Upper lobe of left lung (tissue), 6 donors: ENCODE results near the gene LBX2. TPM values are rescaled to one million over a fixed set of nuclear protein-coding genes. Genes with fewer than 3 reads are reported as not detected.
A peak's percentile ranks its signal among the peaks of the same experiment; 100 is the strongest.

Experiments
- ATAC-seq, 2 donors: fragments of 200-7000 bp; cut with Tn5 transposase; one replicate each; pipeline ENCODE4 v1.9.1; 2022; ENCODE audit warnings: mild to moderate bottlenecking in 2 of 2, moderate library complexity in 2 of 2; ENCODE audit not compliant: low FRiP score in 2 of 2
- DNase-seq, 2 donors: peaks; one replicate each; pipeline ENCODE4 v3.0.0-alpha.2; 2019 to 2020
- H3K27ac ChIP-seq, 4 donors: fragments of 200-600 bp; sonication (generic); one replicate each; pipeline ENCODE4 v1.5.1; 2016 to 2019
- H3K27me3 ChIP-seq, 4 donors: fragments of 200-600 bp; sonication (generic); one replicate each; pipeline ENCODE4 v1.5.1; 2017 to 2019
- H3K36me3 ChIP-seq, 4 donors: fragments of 200-600 bp; sonication (generic); one replicate each; pipeline ENCODE4 v1.5.1; 2016 to 2019
- H3K4me1 ChIP-seq, 4 donors: fragments of 200-600 bp; sonication (generic); one replicate each; pipeline ENCODE4 v1.5.1; 2018 to 2019
- H3K4me3 ChIP-seq, 4 donors: fragments of 200-600 bp; sonication (generic); one replicate each; pipeline ENCODE4 v1.5.1; 2017 to 2019; ENCODE audit warnings: mild to moderate bottlenecking in 2 of 4, moderate library complexity in 1 of 4
- H3K9me3 ChIP-seq, 4 donors: fragments of 200-600 bp; sonication (generic); one replicate each; pipeline ENCODE4 v1.5.1; 2018 to 2019
- CTCF ChIP-seq, 6 experiments: fragments of 450-650 bp in 4 of 6; fragments of 200-600 bp in 2 of 6; sonication (generic) in 2 of 6; IDR thresholded peaks; one replicate each; pipeline ENCODE4 v1.5.1; 2016 to 2019; ENCODE audit warnings: antibody characterized with exemption in 6 of 6
- EP300 ChIP-seq, 4 donors: sonication (generic); formaldehyde crosslinking; IDR thresholded peaks; one replicate each; pipeline ENCODE4 v1.5.1; 2017; ENCODE audit warnings: antibody characterized with exemption in 4 of 4, control low read depth in 2 of 4
- POLR2A ChIP-seq, 4 donors: fragments of 450-650 bp; IDR thresholded peaks; one replicate each; pipeline ENCODE4 v1.5.1; 2016 to 2017; ENCODE audit warnings: antibody characterized with exemption in 4 of 4, mild to moderate bottlenecking in 2 of 4
- POLR2AphosphoS5 ChIP-seq, 2 donors: sonication (generic); formaldehyde crosslinking; IDR thresholded peaks; one replicate each; pipeline ENCODE4 v1.5.1; 2017; ENCODE audit warnings: antibody characterized with exemption in 2 of 2
- WGBS, 2 donors: methylation state at CpG; one replicate each; pipeline ENCODE4 v1.1.5; 2017 to 2018; 5-methylcytosine and 5-hydroxymethylcytosine counted together
- total RNA-seq, 6 donors: library from RNA; depleted of rRNA in 4 of 6; stranded (reverse); fragments of >200 nt in 4 of 6; gene quantifications; one replicate each; pipeline versions ENCODE4 v1.1.0 to v1.2.1, GENCODE V29; 2016 to 2021
- donor health status: DM: no; HTN: no; CAD: no; lungs with moderate emphysema.
- donor health status: DM: no; HTN: yes; CAD: no; lungs with severe emphysema.

LBX2 gene
- total RNA-seq, 6 donors from 2014 or later, result 1.3 to 8.4 (median 2.4) TPM

- peaks cover 32 to 50% (median 34%) of the 10 kb centered on the region in 4 donors for H3K4me1 ChIP-seq
- TF ChIP-seq POLR2A (IDR thresholded peaks at IDR 0.05), result peak in 3 of 4 donors; percentile 8 to 71 (median 14)
- no peak for TF ChIP-seq CTCF (IDR thresholded peaks at IDR 0.05)
- TF ChIP-seq EP300 (IDR thresholded peaks at IDR 0.05), result no peak
- peak; percentile 7 to 75 for TF ChIP-seq POLR2AphosphoS5 (IDR thresholded peaks at IDR 0.05)
- peak within 1 kb of the TSS; percentile 94 to 99 (median 98) for H3K27ac ChIP-seq
- no peaks in the 10 kb centered on the region for H3K9me3 ChIP-seq
- H3K27me3 ChIP-seq, result no peaks in the 10 kb centered on the region
- ATAC-seq (peak; percentile 95 to 98), DNase-seq (peak; percentile 91 to 100)
- H3K36me3 ChIP-seq, result peaks cover 0 to 26% (median 12%) of the 10 kb centered on the region in 4 donors
- 1 to 2% methylated on average over 26 to 30 of the region's 38 CpGs for WGBS, 2 donors
- H3K4me3 ChIP-seq, result peak within 1 kb of the TSS; percentile 66 to 91 (median 80)
These were observed 41.1 kb downstream of the LBX2 start, which contains the start of gene WBP1 for GRCh38 chr2:74458132-74458937. Gene WBP1 (plus strand): TSS chr2:74458438. CDS start chr2:74458603, 165 bp downstream.

GRCh38 chr2:74457549-74458131 lies 41.8 kb downstream of the LBX2 start:
- Histone ChIP-seq H3K4me3 (peak overlapping the region; percentile 66 to 87 (median 76)), H3K27me3 (no peaks in the 10 kb centered on the region), H3K9me3 (no peaks in the 10 kb centered on the region), H3K36me3 (peaks cover 0 to 20% (median 11%) of the 10 kb centered on the region in 4 donors), H3K4me1 (peaks cover 32 to 50% (median 34%) of the 10 kb centered on the region in 4 donors), H3K27ac (peak overlapping the region; percentile 94 to 99 (median 98))
- TF ChIP-seq POLR2A (IDR thresholded peaks at IDR 0.05) (peak in 3 of 4 donors; percentile 71 to 92 (median 92)), CTCF (IDR thresholded peaks at IDR 0.05) (peak in 1 of 6 experiments; percentile 10), EP300 (IDR thresholded peaks at IDR 0.05) (no peak), POLR2AphosphoS5 (IDR thresholded peaks at IDR 0.05) (peak; percentile 81 to 89)
- peak; percentile 43 to 58 for ATAC-seq
- DNase-seq, result peak; percentile 77 to 93
- 0 to 1% methylated on average over 16 to 32 of the region's 46 CpGs for WGBS, 2 donors

- WGBS, 2 donors, result 2 to 3% methylated on average over 11 to 22 of the region's 27 CpGs
- H3K9me3 ChIP-seq, result no peaks in the 10 kb centered on the region
- peak overlapping the region; percentile 94 to 99 (median 98) for H3K27ac ChIP-seq
- peaks cover 32 to 50% (median 34%) of the 10 kb centered on the region in 4 donors for H3K4me1 ChIP-seq
- H3K4me3 ChIP-seq, result peak overlapping the region; percentile 66 to 87 (median 76)
- ATAC-seq, result peak in 1 of 2 donors; percentile 38
- no peak for DNase-seq
- peaks cover 0 to 15% (median 6%) of the 10 kb centered on the region in 4 donors for H3K36me3 ChIP-seq
- H3K27me3 ChIP-seq, result no peaks in the 10 kb centered on the region
- TF ChIP-seq POLR2A (IDR thresholded peaks at IDR 0.05) (no peak), EP300 (IDR thresholded peaks at IDR 0.05) (no peak), CTCF (IDR thresholded peaks at IDR 0.05) (no peak), POLR2AphosphoS5 (IDR thresholded peaks at IDR 0.05) (no peak)
These were observed 42.3 kb downstream of the LBX2 start for GRCh38 chr2:74457129-74457548.

- Histone ChIP-seq H3K27ac (peak within 1 kb of the TSS; percentile 40 to 82 (median 73)), H3K36me3 (no peaks in the 10 kb centered on the region), H3K4me1 (peaks cover 32 to 46% (median 34%) of the 10 kb centered on the region in 4 donors), H3K4me3 (peak within 1 kb of the TSS; percentile 62 to 82 (median 75)), H3K9me3 (no peaks in the 10 kb centered on the region), H3K27me3 (no peaks in the 10 kb centered on the region)
- peak; percentile 87 to 91 for ATAC-seq
- TF ChIP-seq CTCF (IDR thresholded peaks at IDR 0.05) (peak in 2 of 6 experiments; percentile 4 to 7), EP300 (IDR thresholded peaks at IDR 0.05) (peak in 1 of 4 donors; percentile 68), POLR2A (IDR thresholded peaks at IDR 0.05) (peak in 1 of 4 donors; percentile 52), POLR2AphosphoS5 (IDR thresholded peaks at IDR 0.05) (peak; percentile 94 to 96)
- DNase-seq, result peak in 1 of 2 donors; percentile 96
- 1 to 3% methylated on average over 17 to 36 of the region's 40 CpGs for WGBS, 2 donors
These were observed 44.5 kb downstream of the LBX2 start, which contains the start of gene INO80B for GRCh38 chr2:74454654-74455511. Gene INO80B (plus strand): TSS chr2:74455087. CDS start chr2:74455117, 30 bp downstream.
